Glutamatergic neuron (in vitro differentiated cells): ENCODE measurements around the gene NTM. TPM values are rescaled to one million over a fixed set of nuclear protein-coding genes. Genes with fewer than 3 reads are reported as not detected.
A peak's percentile ranks its signal among the peaks of the same experiment; 100 is the strongest.

ENCODE experiments used
- DNase-seq: peaks from one replicate; pipeline ENCODE4 v3.0.0; 2022
- H3K27ac Mint-ChIP-seq: one replicate; pipeline ENCODE4 v1.8.0; 2020; ENCODE audit warnings: mild to moderate bottlenecking, mixed read lengths, inconsistent platforms; ENCODE audit not compliant: unreplicated experiment
- H3K27me3 Mint-ChIP-seq: one replicate; pipeline ENCODE4 v1.8.0; 2020; ENCODE audit warnings: mild to moderate bottlenecking, moderate library complexity, mixed read lengths, inconsistent platforms; ENCODE audit not compliant: unreplicated experiment
- H3K36me3 Mint-ChIP-seq: one replicate; pipeline ENCODE4 v1.8.0; 2020; ENCODE audit warnings: mild to moderate bottlenecking, mixed read lengths, inconsistent platforms; ENCODE audit not compliant: unreplicated experiment
- H3K4me1 Mint-ChIP-seq: one replicate; pipeline ENCODE4 v1.8.0; 2020; ENCODE audit warnings: mild to moderate bottlenecking, low read depth, mixed read lengths, inconsistent platforms; ENCODE audit not compliant: unreplicated experiment
- H3K4me3 Mint-ChIP-seq: one replicate; pipeline ENCODE4 v1.8.0; 2020; ENCODE audit warnings: mild to moderate bottlenecking, mixed read lengths, inconsistent platforms; ENCODE audit not compliant: unreplicated experiment
- H3K9me3 Mint-ChIP-seq: one replicate; pipeline ENCODE4 v1.8.0; 2020; ENCODE audit warnings: mild to moderate bottlenecking, moderate library complexity, mixed read lengths, inconsistent platforms; ENCODE audit not compliant: unreplicated experiment
- total RNA-seq: library from RNA; stranded (reverse); fragmentation: NEBNext Ultra II Directional; extraction: Animal tissue kit (Norgen Biotek cat#: 25700); gene quantifications from one replicate; pipeline ENCODE4 v1.2.1, GENCODE V29; 2021; ENCODE audit not compliant: unreplicated experiment
- TF ChIP-seq, protein P1 (sequence below): fragments of 200-600 bp; sonication (generic); IDR thresholded peaks from one replicate; pipeline ENCODE4 v1.5.0; 2021; ENCODE audit not compliant: partially characterized antibody, unreplicated experiment

Gene NTM
- total RNA-seq, 1 donor from 2014 or later = 1.2 TPM

DNA sequence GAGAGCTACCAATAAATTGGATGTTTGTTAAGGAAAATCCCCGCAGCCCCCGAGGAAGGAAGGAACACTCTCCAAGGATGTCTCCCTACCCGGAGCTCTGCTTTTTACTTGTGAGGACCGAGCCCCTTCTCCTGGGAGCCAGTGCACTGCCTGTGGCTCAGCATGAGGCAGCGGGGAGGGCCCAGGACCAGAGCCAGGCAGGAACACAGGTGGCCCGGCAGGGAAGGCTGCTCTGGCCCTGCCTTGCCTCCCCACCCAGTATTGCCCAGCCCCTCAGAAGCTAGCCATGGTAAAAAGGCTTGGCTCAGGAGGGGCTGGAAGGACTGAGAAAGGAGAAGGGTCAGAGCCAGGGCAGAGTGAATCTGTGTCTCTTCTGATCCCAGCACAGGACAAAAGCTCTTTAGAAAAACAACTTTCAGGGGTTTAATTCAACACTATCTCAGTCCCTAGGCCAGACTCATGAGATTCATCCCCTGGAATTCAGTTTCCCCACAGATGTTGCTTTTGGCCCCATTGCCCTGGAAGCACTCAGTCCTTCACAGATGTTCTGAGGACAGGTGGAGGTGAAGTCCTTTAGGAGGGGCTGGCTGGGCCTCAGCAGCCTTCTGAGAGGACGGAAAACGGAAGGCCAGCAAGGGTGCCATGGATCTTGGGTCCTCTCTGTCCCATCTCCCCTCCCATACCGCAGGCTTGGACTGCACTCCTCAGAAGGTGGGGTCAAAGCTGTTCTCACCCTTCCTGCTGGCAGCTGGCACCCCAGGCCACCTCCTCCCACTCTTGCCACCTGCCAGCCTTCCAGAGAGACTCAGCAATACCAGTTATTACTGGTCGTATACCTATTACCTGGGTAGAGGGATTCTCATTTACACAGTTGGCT lies 318.9 kb downstream of the NTM start:
- Mint-ChIP-seq H3K27me3 (peaks cover 4% of the 10 kb centered on the region), H3K9me3 (peaks cover 1% of the 10 kb centered on the region), H3K36me3 (no peaks in the 10 kb centered on the region), H3K4me1 (no peaks in the 10 kb centered on the region), H3K27ac (no peak overlapping the region), H3K4me3 (no peak overlapping the region)
- TF ChIP-seq, protein P1, sequence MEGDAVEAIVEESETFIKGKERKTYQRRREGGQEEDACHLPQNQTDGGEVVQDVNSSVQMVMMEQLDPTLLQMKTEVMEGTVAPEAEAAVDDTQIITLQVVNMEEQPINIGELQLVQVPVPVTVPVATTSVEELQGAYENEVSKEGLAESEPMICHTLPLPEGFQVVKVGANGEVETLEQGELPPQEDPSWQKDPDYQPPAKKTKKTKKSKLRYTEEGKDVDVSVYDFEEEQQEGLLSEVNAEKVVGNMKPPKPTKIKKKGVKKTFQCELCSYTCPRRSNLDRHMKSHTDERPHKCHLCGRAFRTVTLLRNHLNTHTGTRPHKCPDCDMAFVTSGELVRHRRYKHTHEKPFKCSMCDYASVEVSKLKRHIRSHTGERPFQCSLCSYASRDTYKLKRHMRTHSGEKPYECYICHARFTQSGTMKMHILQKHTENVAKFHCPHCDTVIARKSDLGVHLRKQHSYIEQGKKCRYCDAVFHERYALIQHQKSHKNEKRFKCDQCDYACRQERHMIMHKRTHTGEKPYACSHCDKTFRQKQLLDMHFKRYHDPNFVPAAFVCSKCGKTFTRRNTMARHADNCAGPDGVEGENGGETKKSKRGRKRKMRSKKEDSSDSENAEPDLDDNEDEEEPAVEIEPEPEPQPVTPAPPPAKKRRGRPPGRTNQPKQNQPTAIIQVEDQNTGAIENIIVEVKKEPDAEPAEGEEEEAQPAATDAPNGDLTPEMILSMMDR = no peak
- DNase-seq = no peak

DNA sequence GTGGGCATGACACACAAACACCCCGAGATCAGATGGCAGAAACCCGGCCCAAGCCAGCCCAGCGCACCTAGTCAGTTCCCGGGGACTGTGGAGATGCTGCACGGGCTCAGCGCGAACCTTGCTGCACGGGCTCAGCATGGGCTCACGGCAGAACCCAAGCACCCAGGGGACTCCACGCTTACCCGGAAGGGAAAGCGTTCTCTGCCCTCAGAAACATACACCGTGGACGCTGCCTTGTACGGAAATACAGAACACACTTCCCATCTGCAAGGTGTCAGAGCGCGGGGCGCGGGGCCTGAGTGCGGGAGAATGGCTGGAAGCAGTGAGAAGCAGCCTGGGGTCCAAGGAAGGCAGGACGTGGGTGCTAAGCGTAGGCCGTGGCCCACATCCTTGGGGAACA lies 319.9 kb downstream of the NTM start:
- no peak for DNase-seq
- Mint-ChIP-seq H3K4me3 (no peak overlapping the region), H3K27ac (no peak overlapping the region), H3K9me3 (peaks cover 5% of the 10 kb centered on the region), H3K4me1 (no peaks in the 10 kb centered on the region), H3K27me3 (peaks cover 8% of the 10 kb centered on the region), H3K36me3 (no peaks in the 10 kb centered on the region)
- TF ChIP-seq, protein P1 = no peak

DNA sequence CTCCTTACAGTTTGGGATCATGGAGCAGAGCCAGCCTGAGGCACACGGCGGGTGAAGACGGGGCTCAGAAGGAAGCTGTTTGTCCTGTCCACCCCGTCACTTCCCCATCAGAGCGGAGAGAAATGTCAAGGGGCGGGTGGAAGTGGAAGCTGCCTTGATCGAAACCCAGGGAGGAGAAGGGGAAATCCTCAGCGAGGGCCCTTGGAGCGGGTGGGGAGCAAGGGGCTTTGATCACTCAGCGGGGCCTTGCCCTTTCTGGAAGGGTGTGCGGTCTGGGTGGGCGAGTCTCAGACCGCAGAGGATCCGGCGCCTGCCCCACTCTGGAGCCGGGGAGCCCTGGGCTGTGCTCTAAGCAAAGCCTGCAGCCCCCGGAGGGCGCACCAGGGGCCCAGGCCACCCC lies 320.4 kb downstream of the NTM start:
- no peak for DNase-seq
- Mint-ChIP-seq H3K9me3 (peaks cover 5% of the 10 kb centered on the region), H3K4me1 (no peaks in the 10 kb centered on the region), H3K36me3 (no peaks in the 10 kb centered on the region), H3K27ac (no peak overlapping the region), H3K27me3 (peaks cover 8% of the 10 kb centered on the region), H3K4me3 (no peak overlapping the region)
- TF ChIP-seq, protein P1 = no peak

DNA sequence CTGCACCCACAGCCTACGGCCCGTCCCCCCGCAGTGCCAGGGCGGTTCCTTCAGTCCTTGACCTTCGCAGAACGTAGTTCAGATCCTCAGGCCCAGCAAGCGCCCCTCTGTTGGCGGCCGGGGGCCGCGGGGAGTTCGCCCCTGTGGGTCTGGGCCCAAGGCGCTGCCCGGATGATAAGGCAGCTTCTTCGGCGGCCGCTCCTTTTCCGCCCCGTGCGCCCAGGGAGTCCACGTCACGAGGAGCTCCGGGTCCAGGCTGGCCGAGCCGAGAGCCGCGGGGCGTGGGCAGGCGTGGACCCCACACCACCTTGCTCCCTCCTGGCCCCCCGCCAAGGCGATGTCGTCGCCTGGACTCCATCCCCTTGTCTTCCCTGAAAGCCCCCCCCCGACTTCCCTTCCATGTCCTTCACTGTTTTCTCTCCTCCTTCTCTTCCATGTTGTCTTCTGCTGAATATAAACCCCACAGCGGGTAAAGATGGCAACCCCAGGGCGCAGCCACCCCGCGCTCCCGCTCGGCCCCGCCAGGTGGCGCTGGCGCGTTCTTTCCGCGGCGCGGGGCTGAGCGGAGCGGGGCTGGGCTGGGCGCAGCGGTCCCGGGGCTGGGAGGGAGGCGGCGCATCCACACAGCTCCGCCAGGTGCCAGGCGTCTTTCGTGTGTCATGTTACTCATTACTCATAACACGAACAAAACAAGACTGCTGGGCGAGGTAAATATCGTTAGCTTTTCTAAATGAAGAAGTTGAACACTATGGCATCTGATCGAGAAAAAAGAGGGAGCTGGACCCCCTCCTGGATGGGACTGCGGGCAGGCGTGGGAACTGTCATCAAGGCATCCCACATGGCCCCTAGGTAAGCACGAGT lies 321.0 kb downstream of the NTM start:
- TF ChIP-seq, protein P1 = peak; percentile 94
- H3K27ac Mint-ChIP-seq = no peak overlapping the region
- peaks cover 5% of the 10 kb centered on the region for H3K9me3 Mint-ChIP-seq
- no peaks in the 10 kb centered on the region for H3K36me3 Mint-ChIP-seq
- peaks cover 8% of the 10 kb centered on the region for H3K27me3 Mint-ChIP-seq
- no peaks in the 10 kb centered on the region for H3K4me1 Mint-ChIP-seq
- peak; percentile 77 for DNase-seq
- no peak overlapping the region for H3K4me3 Mint-ChIP-seq

DNA sequence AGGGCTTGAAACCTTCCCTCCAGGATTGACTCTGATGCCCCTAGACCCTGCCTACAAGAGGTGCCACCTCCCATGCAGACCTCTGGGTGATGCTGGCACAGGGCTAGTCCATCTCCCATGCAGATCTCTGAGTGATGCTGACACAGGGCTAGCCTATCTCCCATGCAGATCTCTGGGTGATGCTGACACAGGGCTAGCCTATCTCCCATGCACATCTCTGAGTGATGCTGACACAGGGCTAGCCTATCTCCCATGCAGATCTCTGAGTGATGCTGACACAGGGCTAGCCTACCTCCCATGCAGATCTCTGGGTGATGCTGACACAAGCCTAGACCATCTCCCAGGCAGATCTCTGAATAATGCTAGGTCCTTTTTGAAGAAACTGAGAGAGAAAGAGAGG lies 321.7 kb downstream of the NTM start:
- H3K9me3 Mint-ChIP-seq = peaks cover 5% of the 10 kb centered on the region
- H3K27me3 Mint-ChIP-seq = peaks cover 8% of the 10 kb centered on the region
- TF ChIP-seq, protein P1 = no peak
- H3K27ac Mint-ChIP-seq = no peak overlapping the region
- no peaks in the 10 kb centered on the region for H3K36me3 Mint-ChIP-seq
- H3K4me1 Mint-ChIP-seq = no peaks in the 10 kb centered on the region
- DNase-seq = no peak
- H3K4me3 Mint-ChIP-seq = no peak overlapping the region
